ENCODE data around the gene ASXL2.

GRCh38 chr2:25881764-25882163 lies 3.5 kb upstream of the ASXL2 start:
- no peak for TF ChIP-seq POLR2A (IDR thresholded peaks at IDR 0.05)
- no peak for TF ChIP-seq CTCF (IDR thresholded peaks at IDR 0.05)

Data from body of pancreas (tissue), 4 donors.